Panc1 (cell line): ENCODE measurements around the gene CLEC16A. TPM values are rescaled to one million over a fixed set of nuclear protein-coding genes. Genes with fewer than 3 reads are reported as not detected.

Experiments
- ATAC-seq: fragments of 200-7000 bp; cut with Tn5 transposase; 2 replicates; pipeline ENCODE4 v1.9.1; 2020; ENCODE audit warnings: mild to moderate bottlenecking, moderate library complexity
- BruUV-seq: library from RNA; stranded (reverse); fragments of 400-500 nt; replicated peaks from 2 replicates; lab custom pipeline; 2021; lab: Mats Ljungman, UMichigan
- CTCF ChIA-PET: fragments of 300-600 bp; sonication (Branson Sonifier 250); formaldehyde crosslinking; loops from one replicate; lab custom pipeline; 2022; ENCODE audit warnings: antibody characterized with exemption; lab: Charles Lee
- POLR2A ChIA-PET: fragments of 300-600 bp; sonication (Branson Sonifier 250); formaldehyde crosslinking; loops from one replicate; lab custom pipeline; 2022; ENCODE audit warnings: antibody characterized with exemption; lab: Charles Lee
- DNase-seq: peaks from one replicate; pipeline ENCODE4 v3.0.0-alpha.2; 2010; ENCODE audit warnings: low read depth, low spot score
- H3K27ac ChIP-seq: 2 replicates; pipeline ENCODE4 v1.5.1; 2011; ENCODE audit warnings: mild to moderate bottlenecking, low read length, inconsistent platforms
- H3K27me3 ChIP-seq: fragments of 200-500 bp; sonication (Bioruptor generic); 2 replicates; pipeline ENCODE4 v1.6.0; 2014; ENCODE audit warnings: low read length, inconsistent platforms; ENCODE audit not compliant: control insufficient read depth, insufficient read depth
- H3K36me3 ChIP-seq: fragments of 200-500 bp; sonication (Bioruptor generic); 2 replicates; pipeline ENCODE4 v1.5.1; 2014; ENCODE audit warnings: inconsistent platforms, mild to moderate bottlenecking, low read length, moderate library complexity; ENCODE audit not compliant: control insufficient read depth, insufficient read depth
- H3K4me1 ChIP-seq: 2 replicates; pipeline ENCODE4 v1.5.1; 2011; ENCODE audit warnings: inconsistent platforms, mild to moderate bottlenecking, low read length, moderate library complexity; ENCODE audit not compliant: control insufficient read depth, insufficient read depth
- H3K4me3 ChIP-seq, 2 experiments: 2 replicates each; pipeline ENCODE4 v1.5.1; 2011 to 2012; ENCODE audit warnings: low read depth in 2 of 2, low read length in 2 of 2, mild to moderate bottlenecking in 2 of 2, inconsistent platforms in 1 of 2, moderate library complexity in 1 of 2
- H3K9me3 ChIP-seq: fragments of 200-500 bp; sonication (Bioruptor generic); 2 replicates; pipeline ENCODE4 v1.5.1; 2014; ENCODE audit warnings: low read depth, mild to moderate bottlenecking, inconsistent platforms, low read length, moderate library complexity; ENCODE audit not compliant: control insufficient read depth, insufficient read depth
- CTCF ChIP-seq: fragments of 450-650 bp; IDR thresholded peaks from 2 replicates; pipeline ENCODE4 v1.5.1; 2017; ENCODE audit warnings: mild to moderate bottlenecking
- POLR2AphosphoS5 ChIP-seq: IDR thresholded peaks from 2 replicates; pipeline ENCODE4 v1.6.1; 2012; ENCODE audit warnings: mild to moderate bottlenecking, low read depth, low read length, moderate library complexity
- REST ChIP-seq, 2 experiments: IDR thresholded peaks; 2 replicates each; pipeline ENCODE4 v1.6.1; 2011 to 2012; ENCODE audit warnings: low read depth in 2 of 2, control low read depth in 1 of 2, low read length in 1 of 2, mild to moderate bottlenecking in 1 of 2, moderate library complexity in 1 of 2; ENCODE audit not compliant: insufficient read depth in 1 of 2
- SIN3A ChIP-seq: IDR thresholded peaks from 2 replicates; pipeline ENCODE4 v1.6.1; 2012; ENCODE audit warnings: low read depth, mild to moderate bottlenecking, low read length, moderate library complexity, borderline replicate concordance; ENCODE audit not compliant: insufficient read depth
- TCF7L2 ChIP-seq: IDR thresholded peaks from 2 replicates; pipeline ENCODE4 v1.6.1; 2011; ENCODE audit warnings: mild to moderate bottlenecking, low read depth, low read length, inconsistent platforms
- in situ Hi-C: cut with HindIII; loops from 2 replicates; pipeline ENCODE4 v1.10.0; 2016; ENCODE audit warnings: low sequenced_read_pairs, low pct_unique_long_range_greater_than_20kb
- intact Hi-C: fragments of 100-400 bp; cut with micrococcal nuclease; formaldehyde crosslinking; loops from one replicate; pipeline ENCODE4 v1.10.0; 2022; ENCODE audit not compliant: unreplicated experiment
- total RNA-seq: library from RNA; stranded (reverse); gene quantifications from one replicate; pipeline ENCODE4 v1.2.1, GENCODE V29; 2021; ENCODE audit not compliant: unreplicated experiment

CLEC16A gene
- total RNA-seq, 1 experiment from 2014 or later, result 21.0 TPM

GRCh38 chr16:11178424-11178823, 234.1 kb downstream of the CLEC16A start:
- Histone ChIP-seq H3K9me3 (no peaks in the 10 kb centered on the region), H3K4me1 (no peaks in the 10 kb centered on the region), H3K4me3 (no peak overlapping the region), H3K27me3 (no peaks in the 10 kb centered on the region), H3K27ac (no peak overlapping the region), H3K36me3 (no peaks in the 10 kb centered on the region)
- BruUV-seq, result no TSS peak
- intact Hi-C loops (no loop called here), in situ Hi-C loops (no loop called here)
- DNase-seq (no peak), ATAC-seq (no peak)
- TF ChIP-seq TCF7L2, result no peak
- TF ChIP-seq REST (IDR thresholded peaks at IDR 0.05; ENCODE audit: insufficient read depth in 1 of 2, low read depth in 2 of 2, low read length in 1 of 2), result no peak
- TF ChIP-seq SIN3A, result no peak
- no peak for TF ChIP-seq CTCF
- no peak for TF ChIP-seq POLR2AphosphoS5
- CTCF ChIA-PET, result no interaction called here
- POLR2A ChIA-PET, result no interaction called here

- ChIA-PET POLR2A (no interaction called here), CTCF (no interaction called here)
- no peaks in the 10 kb centered on the region for H3K36me3 ChIP-seq
- intact Hi-C loops (no loop called here), in situ Hi-C loops (no loop called here)
- DNase-seq (no peak), ATAC-seq (no peak)
- H3K27ac ChIP-seq, result no peak overlapping the region
- no TSS peak for BruUV-seq
- H3K27me3 ChIP-seq, result no peaks in the 10 kb centered on the region
- TF ChIP-seq SIN3A (no peak), REST (IDR thresholded peaks at IDR 0.05; ENCODE audit: insufficient read depth in 1 of 2, low read depth in 2 of 2, low read length in 1 of 2) (no peak), TCF7L2 (no peak), CTCF (no peak), POLR2AphosphoS5 (no peak)
- H3K4me1 ChIP-seq, result no peaks in the 10 kb centered on the region
- H3K9me3 ChIP-seq, result no peaks in the 10 kb centered on the region
- H3K4me3 ChIP-seq, result no peak overlapping the region
Observed at GRCh38 chr16:11179574-11179973, 235.2 kb downstream of the CLEC16A start.
